Measurements from ENCODE around the gene TDRD12. TPM values are rescaled to one million over a fixed set of nuclear protein-coding genes. Genes with fewer than 3 reads are reported as not detected.

TDRD12 gene
- total and polyA plus RNA-seq, 2 of the 13 experiments (the other 11 are each of a cell fraction or from before 2014, with no cell fraction given), result 0.03 to 0.40 TPM

DNA sequence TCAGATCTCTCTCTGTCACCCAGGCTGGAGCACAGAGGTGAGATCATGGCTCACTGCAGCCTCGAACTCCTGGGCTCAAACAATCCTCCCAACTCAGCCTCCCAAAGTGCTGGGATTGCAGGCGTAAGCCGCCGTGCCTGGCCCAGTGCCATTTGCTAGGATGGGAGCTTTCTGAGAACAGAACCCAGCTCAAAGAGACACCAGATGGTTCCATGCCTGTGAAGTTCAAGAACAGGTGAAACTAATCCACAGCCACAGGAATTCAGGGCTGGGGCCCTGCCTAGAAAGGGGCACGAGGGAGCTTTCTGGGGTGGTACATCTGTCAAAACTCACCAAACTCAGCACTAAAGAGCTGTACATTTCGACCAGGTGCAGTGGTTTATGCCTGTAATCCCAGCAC lies 145.8 kb downstream of the TDRD12 start (continued):
- TF ChIP-seq, protein P1, sequence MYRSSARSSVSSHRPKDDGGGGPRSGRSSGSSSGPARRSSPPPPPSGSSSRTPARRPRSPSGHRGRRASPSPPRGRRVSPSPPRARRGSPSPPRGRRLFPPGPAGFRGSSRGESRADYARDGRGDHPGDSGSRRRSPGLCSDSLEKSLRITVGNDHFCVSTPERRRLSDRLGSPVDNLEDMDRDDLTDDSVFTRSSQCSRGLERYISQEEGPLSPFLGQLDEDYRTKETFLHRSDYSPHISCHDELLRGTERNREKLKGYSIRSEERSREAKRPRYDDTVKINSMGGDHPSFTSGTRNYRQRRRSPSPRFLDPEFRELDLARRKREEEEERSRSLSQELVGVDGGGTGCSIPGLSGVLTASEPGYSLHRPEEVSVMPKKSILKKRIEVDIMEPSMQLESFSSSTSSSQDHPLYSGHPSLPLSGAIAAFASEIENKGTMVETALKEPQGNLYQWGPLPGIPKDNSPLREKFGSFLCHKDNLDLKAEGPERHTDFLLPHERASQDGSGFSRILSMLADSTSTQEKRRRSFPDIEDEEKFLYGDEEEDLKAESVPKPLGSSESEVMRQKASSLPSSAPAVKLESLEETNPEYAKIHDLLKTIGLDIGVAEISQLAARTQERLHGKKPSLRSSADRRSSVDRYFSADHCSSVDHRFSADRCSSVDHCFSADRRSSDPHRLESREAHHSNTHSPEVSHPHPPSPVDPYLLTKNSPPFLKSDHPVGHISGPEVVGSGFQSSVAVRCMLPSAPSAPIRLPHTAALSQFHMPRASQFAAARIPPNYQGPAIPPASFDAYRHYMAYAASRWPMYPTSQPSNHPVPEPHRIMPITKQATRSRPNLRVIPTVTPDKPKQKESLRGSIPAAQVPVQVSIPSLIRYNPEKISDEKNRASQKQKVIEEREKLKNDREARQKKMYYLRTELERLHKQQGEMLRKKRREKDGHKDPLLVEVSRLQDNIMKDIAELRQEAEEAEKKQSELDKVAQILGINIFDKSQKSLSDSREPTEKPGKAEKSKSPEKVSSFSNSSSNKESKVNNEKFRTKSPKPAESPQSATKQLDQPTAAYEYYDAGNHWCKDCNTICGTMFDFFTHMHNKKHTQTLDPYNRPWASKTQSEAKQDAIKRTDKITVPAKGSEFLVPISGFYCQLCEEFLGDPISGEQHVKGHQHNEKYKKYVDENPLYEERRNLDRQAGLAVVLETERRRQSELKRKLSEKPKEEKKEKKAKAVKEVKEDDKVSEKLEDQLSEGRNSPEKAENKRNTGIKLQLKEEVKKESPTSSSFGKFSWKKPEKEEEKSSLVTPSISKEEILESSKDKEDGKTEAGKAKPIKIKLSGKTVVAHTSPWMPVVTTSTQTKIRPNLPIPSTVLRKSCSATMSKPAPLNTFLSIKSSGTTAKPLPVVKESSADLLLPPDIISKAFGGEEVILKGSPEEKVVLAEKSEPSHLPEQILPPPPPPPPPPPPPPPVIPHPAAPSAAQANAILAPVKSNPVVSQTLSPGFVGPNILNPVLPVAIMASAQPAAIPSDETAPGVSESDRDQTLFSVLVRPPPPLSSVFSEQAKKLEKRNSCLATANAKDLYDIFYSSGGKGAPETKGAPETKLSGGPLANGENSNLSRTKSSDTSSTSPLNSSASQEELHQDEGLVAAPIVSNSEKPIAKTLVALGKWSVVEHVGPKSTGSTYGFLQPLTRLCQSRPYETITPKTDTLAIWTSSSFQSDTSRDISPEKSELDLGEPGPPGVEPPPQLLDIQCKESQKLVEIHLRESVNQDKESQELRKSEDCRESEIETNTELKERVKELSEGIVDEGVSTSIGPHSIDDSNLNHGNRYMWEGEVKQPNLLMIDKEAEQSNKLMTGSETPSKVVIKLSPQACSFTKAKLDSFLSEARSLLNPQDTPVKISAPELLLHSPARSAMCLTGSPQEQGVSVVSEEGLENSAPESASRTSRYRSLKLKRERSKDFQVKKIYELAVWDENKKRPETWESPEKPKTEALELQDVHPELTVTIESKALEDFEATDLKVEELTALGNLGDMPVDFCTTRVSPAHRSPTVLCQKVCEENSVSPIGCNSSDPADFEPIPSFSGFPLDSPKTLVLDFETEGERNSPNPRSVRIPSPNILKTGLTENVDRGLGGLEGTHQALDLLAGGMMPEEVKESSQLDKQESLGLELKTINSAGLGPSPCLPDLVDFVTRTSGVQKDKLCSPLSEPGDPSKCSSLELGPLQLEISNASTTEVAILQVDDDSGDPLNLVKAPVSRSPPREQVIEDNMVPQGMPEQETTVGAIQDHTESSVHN (CRISPR knock-in tag; IDR thresholded peaks at IDR 0.05), result no peak

DNA sequence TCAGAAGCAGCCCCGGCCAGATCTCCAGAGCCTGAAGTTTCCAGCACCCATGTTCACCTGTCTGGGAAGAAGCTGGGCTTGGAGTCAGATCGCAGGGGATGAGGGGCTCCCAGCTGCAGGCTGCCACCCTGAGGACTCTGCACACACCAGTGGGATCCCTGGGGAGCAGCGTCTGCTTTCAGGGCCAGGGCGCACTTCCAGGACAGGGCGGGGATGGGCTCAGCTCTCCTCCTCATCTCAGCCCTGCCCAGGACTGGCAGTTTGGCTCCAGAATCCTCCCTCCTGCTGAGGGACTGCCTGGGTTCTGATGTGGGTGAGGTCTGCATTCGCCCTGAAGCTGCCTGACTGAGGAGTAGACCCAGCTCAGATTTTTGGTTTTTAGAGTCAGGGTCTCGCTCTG lies 146.5 kb downstream of the TDRD12 start:
- Histone ChIP-seq H4K20me1 (ENCODE audit: insufficient read depth, low read length) (no peaks in the 10 kb centered on the region), H2AFZ (ENCODE audit: low read length) (no peak overlapping the region), H3K36me3 (replicated peaks in 1 of 2; ENCODE audit: control insufficient read depth in 1 of 2, insufficient read depth in 2 of 2, low read length in 2 of 2) (peaks cover 3 to 4% of the 10 kb centered on the region in 2 experiments; a peak in 3 of 5 replicates), H3K4me1 (ENCODE audit: insufficient read depth, low read length) (peaks cover 20% of the 10 kb centered on the region), H3K4me3 (replicated peaks in 1 of 3; ENCODE audit: insufficient read depth in 1 of 3, low read depth in 2 of 3, low read length in 3 of 3) (no peak overlapping the region), H3K27ac (ENCODE audit: extremely low read length, insufficient read depth, low read length) (no peak overlapping the region), H3K27me3 (ENCODE audit: control insufficient read depth in 1 of 2, insufficient read depth in 2 of 2, low read length in 2 of 2) (no peaks in the 10 kb centered on the region), H3K79me2 (ENCODE audit: insufficient read depth, low read length) (no peaks in the 10 kb centered on the region), H3K9ac (ENCODE audit: insufficient read depth, low read depth, low read length) (no peak overlapping the region), H3K9me3 (ENCODE audit: low read length) (no peaks in the 10 kb centered on the region), H3K4me2 (ENCODE audit: low read depth, low read length) (no peak overlapping the region)
- no TSS peak for BruUV-seq (replicated peaks)
- 96% methylated on average over 3 of the region's 7 CpGs for WGBS (ENCODE audit: low lambda C conversion rate)
- ChIA-PET POLR2A (interaction anchor here (0.5 kb wide), 1 partner anchor 470 kb away, joined by 3 read pairs; no protein-coding TSS in a partner anchor), CTCF (ENCODE audit: low intra/inter-chr PET ratio, low total read pairs) (no interaction called here)
- FAIRE-seq (no peak), DNase-seq (ENCODE audit: low spot score) (no peak), ATAC-seq (no peak)
- intact Hi-C loops (cut with micrococcal nuclease; ENCODE audit: unreplicated experiment), result no loop called here
- in situ Hi-C loops (cut with HindIII; ENCODE audit: extremely low pct_ligation_motif_present, low pct_unique_long_range_greater_than_20kb), result no loop called here
- TF ChIP-seq ELF4 (CRISPR knock-in tag; IDR thresholded peaks at IDR 0.05; ENCODE audit: borderline replicate concordance) (no peak), ZNF446 (CRISPR knock-in tag; IDR thresholded peaks at IDR 0.05) (no peak), ATRX (CRISPR knock-in tag; IDR thresholded peaks at IDR 0.05; ENCODE audit: borderline replicate concordance) (no peak), NFKBIZ (CRISPR knock-in tag; IDR thresholded peaks at IDR 0.05) (no peak), ZNF329 (CRISPR knock-in tag; IDR thresholded peaks at IDR 0.05; ENCODE audit: low read depth) (no peak), ADNP (CRISPR knock-in tag; IDR thresholded peaks at IDR 0.05) (no peak), CBX1 (IDR thresholded peaks at IDR 0.05; ENCODE audit: low read depth) (no peak)
- TF ChIP-seq, protein P2, sequence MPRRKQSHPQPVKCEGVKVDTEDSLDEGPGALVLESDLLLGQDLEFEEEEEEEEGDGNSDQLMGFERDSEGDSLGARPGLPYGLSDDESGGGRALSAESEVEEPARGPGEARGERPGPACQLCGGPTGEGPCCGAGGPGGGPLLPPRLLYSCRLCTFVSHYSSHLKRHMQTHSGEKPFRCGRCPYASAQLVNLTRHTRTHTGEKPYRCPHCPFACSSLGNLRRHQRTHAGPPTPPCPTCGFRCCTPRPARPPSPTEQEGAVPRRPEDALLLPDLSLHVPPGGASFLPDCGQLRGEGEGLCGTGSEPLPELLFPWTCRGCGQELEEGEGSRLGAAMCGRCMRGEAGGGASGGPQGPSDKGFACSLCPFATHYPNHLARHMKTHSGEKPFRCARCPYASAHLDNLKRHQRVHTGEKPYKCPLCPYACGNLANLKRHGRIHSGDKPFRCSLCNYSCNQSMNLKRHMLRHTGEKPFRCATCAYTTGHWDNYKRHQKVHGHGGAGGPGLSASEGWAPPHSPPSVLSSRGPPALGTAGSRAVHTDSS (CRISPR knock-in tag; conservative IDR thresholded peaks at IDR 0.05), result no peak
- TF ChIP-seq, protein P3, sequence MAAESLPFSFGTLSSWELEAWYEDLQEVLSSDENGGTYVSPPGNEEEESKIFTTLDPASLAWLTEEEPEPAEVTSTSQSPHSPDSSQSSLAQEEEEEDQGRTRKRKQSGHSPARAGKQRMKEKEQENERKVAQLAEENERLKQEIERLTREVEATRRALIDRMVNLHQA (CRISPR knock-in tag; IDR thresholded peaks at IDR 0.05), result no peak
- TF ChIP-seq, protein P4, sequence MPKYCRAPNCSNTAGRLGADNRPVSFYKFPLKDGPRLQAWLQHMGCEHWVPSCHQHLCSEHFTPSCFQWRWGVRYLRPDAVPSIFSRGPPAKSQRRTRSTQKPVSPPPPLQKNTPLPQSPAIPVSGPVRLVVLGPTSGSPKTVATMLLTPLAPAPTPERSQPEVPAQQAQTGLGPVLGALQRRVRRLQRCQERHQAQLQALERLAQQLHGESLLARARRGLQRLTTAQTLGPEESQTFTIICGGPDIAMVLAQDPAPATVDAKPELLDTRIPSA (CRISPR knock-in tag; IDR thresholded peaks at IDR 0.05; ENCODE audit: borderline replicate concordance), result no peak

Data from HepG2 (cell line).